ENCODE data around the gene GUK1. TPM values are rescaled to one million over a fixed set of nuclear protein-coding genes. Genes with fewer than 3 reads are reported as not detected.

GUK1 gene
- total RNA-seq, 5 donors from 2014 or later (not counting 1 experiment from before 2014, with no cell fraction given): 201 to 318 (median 223) TPM

- ChIA-PET POLR2A (interaction anchor here in 1 of 2 donors (0.6 kb wide), 1 partner anchor 165 kb away, joined by 3 read pairs; no protein-coding TSS in a partner anchor), CTCF (no interaction called here)
- DNase-seq: no peak
- Histone ChIP-seq H3K27ac (ENCODE audit: low read length) (no peak overlapping the region), H3K9me3 (no peaks in the 10 kb centered on the region), H3K36me3 (ENCODE audit: control insufficient read depth in 2 of 2, extremely low read depth in 1 of 2, insufficient read depth in 1 of 2, low read length in 1 of 2) (no peaks in the 10 kb centered on the region), H3K4me1 (ENCODE audit: control insufficient read depth in 1 of 2, extremely low read depth in 1 of 2, insufficient read depth in 2 of 2, low read length in 2 of 2) (peaks cover 17 to 58% of the 10 kb centered on the region in 2 experiments), H3K4me3 (ENCODE audit: control insufficient read depth in 1 of 2, extremely low read depth in 1 of 2, low read length in 1 of 2) (no peak overlapping the region), H3K27me3 (replicated peaks in 1 of 2; ENCODE audit: control insufficient read depth in 2 of 2, extremely low read depth in 1 of 2, insufficient read depth in 2 of 2, low read length in 1 of 2) (peaks cover 0 to 12% of the 10 kb centered on the region in 2 experiments)
- 84% methylated on average over 12 of the region's 15 CpGs for WGBS (ENCODE audit: insufficient coverage)
- no peaks in the 10 kb centered on the region for H3K27me3 Mint-ChIP-seq
- ATAC-seq (replicated peaks in 1 of 4): no peak
- no peak overlapping the region for H3K4me3 Mint-ChIP-seq
- no peak overlapping the region for H3K27ac Mint-ChIP-seq
- peaks cover 26 to 38% (median 36%) of the 10 kb centered on the region in 3 donors for H3K4me1 Mint-ChIP-seq
- no peaks in the 10 kb centered on the region for H3K36me3 Mint-ChIP-seq
- no peaks in the 10 kb centered on the region for H3K9me3 Mint-ChIP-seq
These were observed 20.2 kb downstream of the GUK1 start for GRCh38 chr1:228160201-228160761.

DNA sequence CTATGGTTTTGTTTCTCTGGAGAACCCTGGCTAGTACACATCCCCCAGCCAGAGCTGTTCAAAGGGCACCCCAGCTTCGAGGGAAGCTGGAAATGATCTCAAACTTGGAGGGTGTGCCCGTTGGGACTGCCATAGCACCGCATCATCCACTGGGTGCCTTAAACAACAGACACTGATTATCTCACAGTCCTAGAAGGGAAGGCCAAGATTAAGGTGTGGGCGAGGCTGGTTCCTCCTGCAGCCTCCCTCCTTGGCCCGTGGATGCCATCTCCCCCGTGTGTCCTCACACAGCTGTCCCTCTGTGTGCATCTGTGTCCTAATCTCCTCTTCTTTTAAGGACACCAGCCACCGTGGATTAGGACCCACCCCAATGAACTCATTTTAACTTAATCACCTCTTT lies 21.3 kb downstream of the GUK1 start:
- Mint-ChIP-seq H3K9me3 (no peaks in the 10 kb centered on the region), H3K36me3 (no peaks in the 10 kb centered on the region), H3K27me3 (no peaks in the 10 kb centered on the region), H3K27ac (peak overlapping the region; percentile 31 to 73), H3K4me1 (peaks cover 25 to 33% (median 32%) of the 10 kb centered on the region in 3 donors), H3K4me3 (peak overlapping the region in 1 of 3 donors; percentile 40)
- 67% methylated on average over 1 of the region's 7 CpGs for WGBS (ENCODE audit: insufficient coverage)
- POLR2A ChIA-PET: no interaction called here
- Histone ChIP-seq H3K27me3 (replicated peaks in 1 of 2; ENCODE audit: control insufficient read depth in 2 of 2, extremely low read depth in 1 of 2, insufficient read depth in 2 of 2, low read length in 1 of 2) (peaks cover 0 to 10% of the 10 kb centered on the region in 2 experiments), H3K36me3 (ENCODE audit: control insufficient read depth in 2 of 2, extremely low read depth in 1 of 2, insufficient read depth in 1 of 2, low read length in 1 of 2) (no peaks in the 10 kb centered on the region), H3K9me3 (no peaks in the 10 kb centered on the region), H3K27ac (ENCODE audit: low read length) (no peak overlapping the region), H3K4me1 (ENCODE audit: control insufficient read depth in 1 of 2, extremely low read depth in 1 of 2, insufficient read depth in 2 of 2, low read length in 2 of 2) (peaks cover 11 to 51% of the 10 kb centered on the region in 2 experiments), H3K4me3 (ENCODE audit: control insufficient read depth in 1 of 2, extremely low read depth in 1 of 2, low read length in 1 of 2) (no peak overlapping the region)
- DNase-seq: no peak
- ATAC-seq (replicated peaks in 1 of 4): no peak
- CTCF ChIA-PET: interaction anchor here in 1 of 2 donors (0.5 kb wide), 1 partner anchor 24 kb away, joined by 4 read pairs; no protein-coding TSS in a partner anchor

DNA sequence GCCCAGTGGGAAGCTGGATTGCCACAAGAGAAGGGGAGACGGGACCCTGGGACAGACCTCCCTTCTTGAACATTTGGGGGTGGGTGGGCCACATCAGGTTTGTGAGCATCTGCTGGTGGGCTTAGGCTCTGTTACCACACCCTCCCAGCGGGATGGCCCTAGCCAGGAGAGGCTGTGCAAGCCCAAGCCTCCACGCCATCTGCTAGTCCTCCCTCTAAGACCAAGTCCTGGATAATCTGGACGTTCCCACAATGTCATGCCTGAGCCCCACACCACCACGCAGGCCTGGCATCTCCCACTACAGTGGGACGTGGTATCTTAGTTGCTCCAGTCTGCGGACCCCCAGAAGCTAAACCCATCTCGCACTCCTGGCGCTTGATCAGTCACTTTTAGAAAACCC lies 21.8 kb downstream of the GUK1 start:
- ATAC-seq (replicated peaks in 1 of 4) (no peak), DNase-seq (no peak)
- Mint-ChIP-seq H3K4me3 (peak overlapping the region in 1 of 3 donors; percentile 40), H3K36me3 (no peaks in the 10 kb centered on the region), H3K27me3 (no peaks in the 10 kb centered on the region), H3K9me3 (no peaks in the 10 kb centered on the region), H3K27ac (peak overlapping the region; percentile 59 to 97), H3K4me1 (peaks cover 29 to 37% (median 35%) of the 10 kb centered on the region in 3 donors)
- Histone ChIP-seq H3K36me3 (ENCODE audit: control insufficient read depth in 2 of 2, extremely low read depth in 1 of 2, insufficient read depth in 1 of 2, low read length in 1 of 2) (no peaks in the 10 kb centered on the region), H3K4me1 (ENCODE audit: control insufficient read depth in 1 of 2, extremely low read depth in 1 of 2, insufficient read depth in 2 of 2, low read length in 2 of 2) (peaks cover 11 to 51% of the 10 kb centered on the region in 2 experiments), H3K4me3 (ENCODE audit: control insufficient read depth in 1 of 2, extremely low read depth in 1 of 2, low read length in 1 of 2) (no peak overlapping the region), H3K27ac (ENCODE audit: low read length) (no peak overlapping the region), H3K27me3 (replicated peaks in 1 of 2; ENCODE audit: control insufficient read depth in 2 of 2, extremely low read depth in 1 of 2, insufficient read depth in 2 of 2, low read length in 1 of 2) (peaks cover 0 to 7% of the 10 kb centered on the region in 2 experiments), H3K9me3 (no peaks in the 10 kb centered on the region)
- ChIA-PET CTCF (interaction anchor here in 1 of 2 donors (0.5 to 0.8 kb wide), 2 partner anchors 21 to 24 kb away, joined by 3 to 4 read pairs; no protein-coding TSS in a partner anchor), POLR2A (interaction anchor here in 1 of 2 donors (0.6 kb wide), 1 partner anchor 78 kb away, joined by 3 read pairs; no protein-coding TSS in a partner anchor)
- 91% methylated on average over 8 of the region's 9 CpGs for WGBS (ENCODE audit: insufficient coverage)

DNA sequence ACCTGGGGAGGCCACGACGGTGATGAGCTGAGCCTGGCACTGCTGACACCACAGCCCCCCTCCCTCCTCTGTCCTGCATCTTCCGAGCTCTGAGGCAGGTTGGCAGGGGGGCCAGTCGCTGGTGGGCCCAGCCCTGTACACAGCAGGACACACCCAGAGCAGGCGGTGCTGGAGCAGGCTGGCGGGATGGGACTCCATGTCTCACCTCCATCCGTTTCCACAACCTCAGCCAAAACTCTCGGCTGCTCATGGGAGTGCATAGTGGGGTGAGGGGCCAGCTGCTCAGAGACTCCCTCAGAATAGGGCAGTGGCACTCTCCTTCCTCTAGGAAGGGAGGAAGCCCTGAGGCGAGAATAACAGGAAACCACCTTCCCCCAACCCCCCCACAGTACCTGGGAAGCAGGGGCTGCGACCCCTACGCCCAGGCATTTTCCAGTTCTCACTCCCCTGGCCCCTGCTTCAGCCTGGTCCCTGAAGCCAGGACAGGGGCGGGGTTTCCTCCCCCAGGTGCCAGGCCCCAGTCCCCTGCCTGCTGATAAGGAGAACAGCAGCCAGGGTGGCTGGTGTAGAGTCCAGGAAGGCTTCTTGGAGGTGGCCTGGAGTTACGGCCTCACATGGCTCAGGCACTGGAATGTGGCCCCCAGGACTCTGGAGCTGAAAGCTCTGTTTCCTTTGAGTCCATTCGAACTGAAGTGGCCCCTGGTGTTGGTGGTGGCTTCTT lies 22.4 kb downstream of the GUK1 start:
- Histone ChIP-seq H3K4me3 (ENCODE audit: control insufficient read depth in 1 of 2, extremely low read depth in 1 of 2, low read length in 1 of 2) (peak overlapping the region in 1 of 2 donors; percentile 17), H3K27me3 (replicated peaks in 1 of 2; ENCODE audit: control insufficient read depth in 2 of 2, extremely low read depth in 1 of 2, insufficient read depth in 2 of 2, low read length in 1 of 2) (peaks cover 0 to 2% of the 10 kb centered on the region in 2 experiments), H3K4me1 (ENCODE audit: control insufficient read depth in 1 of 2, extremely low read depth in 1 of 2, insufficient read depth in 2 of 2, low read length in 2 of 2) (peaks cover 8 to 49% of the 10 kb centered on the region in 2 experiments), H3K9me3 (no peaks in the 10 kb centered on the region), H3K36me3 (ENCODE audit: control insufficient read depth in 2 of 2, extremely low read depth in 1 of 2, insufficient read depth in 1 of 2, low read length in 1 of 2) (no peaks in the 10 kb centered on the region), H3K27ac (ENCODE audit: low read length) (peak overlapping the region; percentile 42)
- DNase-seq (no peak), ATAC-seq (replicated peaks in 1 of 4) (no peak)
- CTCF ChIA-PET: interaction anchor here in 1 of 2 donors (0.8 kb wide), 1 partner anchor 22 kb away, joined by 3 read pairs; no protein-coding TSS in a partner anchor
- no peaks in the 10 kb centered on the region for H3K27me3 Mint-ChIP-seq
- no peaks in the 10 kb centered on the region for H3K36me3 Mint-ChIP-seq
- POLR2A ChIA-PET: interaction anchor here in 1 of 2 donors (0.6 kb wide), 3 partner anchors 21 to 1395 kb away, joined by 3 to 5 read pairs (median 4); no protein-coding TSS in a partner anchor
- H3K4me3 Mint-ChIP-seq: peak overlapping the region in 1 of 3 donors; percentile 79
- H3K4me1 Mint-ChIP-seq: peaks cover 32 to 35% (median 33%) of the 10 kb centered on the region in 3 donors
- no peaks in the 10 kb centered on the region for H3K9me3 Mint-ChIP-seq
- WGBS (ENCODE audit: insufficient coverage): 54% methylated on average over 4 of the region's 14 CpGs
- peak overlapping the region; percentile 59 to 97 for H3K27ac Mint-ChIP-seq

GRCh38 chr1:228163007-228163753 lies 23.1 kb downstream of the GUK1 start:
- Mint-ChIP-seq H3K9me3 (no peaks in the 10 kb centered on the region), H3K27ac (peak overlapping the region; percentile 87 to 97), H3K4me3 (peak overlapping the region in 1 of 3 donors; percentile 79), H3K4me1 (peaks cover 39 to 41% (median 40%) of the 10 kb centered on the region in 3 donors), H3K36me3 (no peaks in the 10 kb centered on the region), H3K27me3 (no peaks in the 10 kb centered on the region)
- WGBS (ENCODE audit: insufficient coverage): 79% methylated on average over 29 of the region's 30 CpGs
- ChIA-PET POLR2A (interaction anchor here in 1 of 2 donors (0.6 kb wide), 3 partner anchors 22 to 1394 kb away, joined by 4 to 6 read pairs (median 5); no protein-coding TSS in a partner anchor), CTCF (no interaction called here)
- peak overlapping the region; percentile 96 for H3K27ac ChIP-seq (ENCODE audit: low read length)
- no peak overlapping the region for H3K4me3 ChIP-seq (ENCODE audit: control insufficient read depth in 1 of 2, extremely low read depth in 1 of 2, low read length in 1 of 2)
- ATAC-seq (replicated peaks in 1 of 4) (no peak), DNase-seq (no peak)
- H3K36me3 ChIP-seq (ENCODE audit: control insufficient read depth in 2 of 2, extremely low read depth in 1 of 2, insufficient read depth in 1 of 2, low read length in 1 of 2): no peaks in the 10 kb centered on the region
- peaks cover 8 to 45% of the 10 kb centered on the region in 2 experiments for H3K4me1 ChIP-seq (ENCODE audit: control insufficient read depth in 1 of 2, extremely low read depth in 1 of 2, insufficient read depth in 2 of 2, low read length in 2 of 2)
- H3K9me3 ChIP-seq: no peaks in the 10 kb centered on the region
- H3K27me3 ChIP-seq (replicated peaks in 1 of 2; ENCODE audit: control insufficient read depth in 2 of 2, extremely low read depth in 1 of 2, insufficient read depth in 2 of 2, low read length in 1 of 2): peaks cover 0 to 2% of the 10 kb centered on the region in 2 experiments

Data from T-cell (primary cell).